Panc1 (cell line): ENCODE measurements around the gene DMGDH.

ENCODE experiments used
- POLR2AphosphoS5 ChIP-seq: IDR thresholded peaks from 2 replicates; pipeline ENCODE4 v1.6.1; 2012; ENCODE audit warnings: mild to moderate bottlenecking, low read depth, low read length, moderate library complexity
- SIN3A ChIP-seq: IDR thresholded peaks from 2 replicates; pipeline ENCODE4 v1.6.1; 2012; ENCODE audit warnings: low read depth, mild to moderate bottlenecking, low read length, moderate library complexity, borderline replicate concordance; ENCODE audit not compliant: insufficient read depth
- TCF7L2 ChIP-seq: IDR thresholded peaks from 2 replicates; pipeline ENCODE4 v1.6.1; 2011; ENCODE audit warnings: mild to moderate bottlenecking, low read depth, low read length, inconsistent platforms
- TF ChIP-seq, protein P1 (sequence below): fragments of 450-650 bp; IDR thresholded peaks from 2 replicates; pipeline ENCODE4 v1.5.1; 2017; ENCODE audit warnings: mild to moderate bottlenecking
- TF ChIP-seq, protein P2 (sequence below), 2 experiments: IDR thresholded peaks; 2 replicates each; pipeline ENCODE4 v1.6.1; 2011 to 2012; ENCODE audit warnings: low read depth in 2 of 2, control low read depth in 1 of 2, low read length in 1 of 2, mild to moderate bottlenecking in 1 of 2, moderate library complexity in 1 of 2; ENCODE audit not compliant: insufficient read depth in 1 of 2

GRCh38 chr5:79088507-79088906 is 19.0 kb upstream of the DMGDH start:
- TF ChIP-seq, protein P1, sequence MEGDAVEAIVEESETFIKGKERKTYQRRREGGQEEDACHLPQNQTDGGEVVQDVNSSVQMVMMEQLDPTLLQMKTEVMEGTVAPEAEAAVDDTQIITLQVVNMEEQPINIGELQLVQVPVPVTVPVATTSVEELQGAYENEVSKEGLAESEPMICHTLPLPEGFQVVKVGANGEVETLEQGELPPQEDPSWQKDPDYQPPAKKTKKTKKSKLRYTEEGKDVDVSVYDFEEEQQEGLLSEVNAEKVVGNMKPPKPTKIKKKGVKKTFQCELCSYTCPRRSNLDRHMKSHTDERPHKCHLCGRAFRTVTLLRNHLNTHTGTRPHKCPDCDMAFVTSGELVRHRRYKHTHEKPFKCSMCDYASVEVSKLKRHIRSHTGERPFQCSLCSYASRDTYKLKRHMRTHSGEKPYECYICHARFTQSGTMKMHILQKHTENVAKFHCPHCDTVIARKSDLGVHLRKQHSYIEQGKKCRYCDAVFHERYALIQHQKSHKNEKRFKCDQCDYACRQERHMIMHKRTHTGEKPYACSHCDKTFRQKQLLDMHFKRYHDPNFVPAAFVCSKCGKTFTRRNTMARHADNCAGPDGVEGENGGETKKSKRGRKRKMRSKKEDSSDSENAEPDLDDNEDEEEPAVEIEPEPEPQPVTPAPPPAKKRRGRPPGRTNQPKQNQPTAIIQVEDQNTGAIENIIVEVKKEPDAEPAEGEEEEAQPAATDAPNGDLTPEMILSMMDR, result no peak
- TF ChIP-seq, protein P2, sequence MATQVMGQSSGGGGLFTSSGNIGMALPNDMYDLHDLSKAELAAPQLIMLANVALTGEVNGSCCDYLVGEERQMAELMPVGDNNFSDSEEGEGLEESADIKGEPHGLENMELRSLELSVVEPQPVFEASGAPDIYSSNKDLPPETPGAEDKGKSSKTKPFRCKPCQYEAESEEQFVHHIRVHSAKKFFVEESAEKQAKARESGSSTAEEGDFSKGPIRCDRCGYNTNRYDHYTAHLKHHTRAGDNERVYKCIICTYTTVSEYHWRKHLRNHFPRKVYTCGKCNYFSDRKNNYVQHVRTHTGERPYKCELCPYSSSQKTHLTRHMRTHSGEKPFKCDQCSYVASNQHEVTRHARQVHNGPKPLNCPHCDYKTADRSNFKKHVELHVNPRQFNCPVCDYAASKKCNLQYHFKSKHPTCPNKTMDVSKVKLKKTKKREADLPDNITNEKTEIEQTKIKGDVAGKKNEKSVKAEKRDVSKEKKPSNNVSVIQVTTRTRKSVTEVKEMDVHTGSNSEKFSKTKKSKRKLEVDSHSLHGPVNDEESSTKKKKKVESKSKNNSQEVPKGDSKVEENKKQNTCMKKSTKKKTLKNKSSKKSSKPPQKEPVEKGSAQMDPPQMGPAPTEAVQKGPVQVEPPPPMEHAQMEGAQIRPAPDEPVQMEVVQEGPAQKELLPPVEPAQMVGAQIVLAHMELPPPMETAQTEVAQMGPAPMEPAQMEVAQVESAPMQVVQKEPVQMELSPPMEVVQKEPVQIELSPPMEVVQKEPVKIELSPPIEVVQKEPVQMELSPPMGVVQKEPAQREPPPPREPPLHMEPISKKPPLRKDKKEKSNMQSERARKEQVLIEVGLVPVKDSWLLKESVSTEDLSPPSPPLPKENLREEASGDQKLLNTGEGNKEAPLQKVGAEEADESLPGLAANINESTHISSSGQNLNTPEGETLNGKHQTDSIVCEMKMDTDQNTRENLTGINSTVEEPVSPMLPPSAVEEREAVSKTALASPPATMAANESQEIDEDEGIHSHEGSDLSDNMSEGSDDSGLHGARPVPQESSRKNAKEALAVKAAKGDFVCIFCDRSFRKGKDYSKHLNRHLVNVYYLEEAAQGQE (IDR thresholded peaks at IDR 0.05; ENCODE audit: insufficient read depth in 1 of 2, low read depth in 2 of 2, low read length in 1 of 2), result no peak
- TF ChIP-seq TCF7L2 (no peak), POLR2AphosphoS5 (no peak), SIN3A (no peak)
